Measurements from ENCODE around the gene GNG12. TPM values are rescaled to one million over a fixed set of nuclear protein-coding genes. Genes with fewer than 3 reads are reported as not detected.

Gene GNG12
- total RNA-seq, 2 experiments from 2014 or later: not detected

DNA sequence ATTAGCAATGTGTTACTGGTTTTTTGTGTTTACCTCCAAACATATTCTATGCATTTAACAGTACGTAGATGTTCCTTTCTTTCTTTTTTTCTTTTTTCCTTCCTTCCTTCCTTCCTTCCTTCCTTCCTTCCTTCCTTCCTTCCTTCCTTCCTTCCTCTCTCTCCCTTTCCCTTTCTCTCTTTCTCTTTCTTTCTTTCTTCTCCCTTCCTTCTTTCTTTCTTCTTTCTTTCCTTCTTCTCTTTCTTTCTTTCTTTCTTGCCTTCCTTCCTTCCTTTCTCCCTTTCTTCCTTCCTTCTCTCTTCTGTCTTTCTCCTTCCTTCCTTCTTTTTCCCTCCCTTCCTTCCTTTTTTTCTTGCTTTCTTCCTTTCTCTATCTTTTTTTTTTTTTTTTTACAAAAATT is 46.2 kb upstream of the GNG12 start:
- H3K27me3 ChIP-seq (ENCODE audit: control insufficient read depth in 1 of 2, insufficient read depth in 2 of 2, low read length in 2 of 2): peaks cover 0 to 8% of the 10 kb centered on the region in 2 experiments
- no peak overlapping the region for H3K27ac ChIP-seq (ENCODE audit: low read depth in 1 of 2, low read length in 2 of 2)
- ChIA-PET POLR2A (no interaction called here), CTCF (no interaction called here)
- Mint-ChIP-seq H3K36me3 (ENCODE audit: low read depth) (no peaks in the 10 kb centered on the region), H3K9me3 (peaks cover 2% of the 10 kb centered on the region), H3K27me3 (peaks cover 13% of the 10 kb centered on the region), H3K4me3 (no peak overlapping the region), H3K27ac (no peak overlapping the region), H3K4me1 (ENCODE audit: low read depth) (no peaks in the 10 kb centered on the region)
- no peaks in the 10 kb centered on the region for H3K36me3 ChIP-seq (ENCODE audit: insufficient read depth, low read length)
- TF ChIP-seq, protein P1, sequence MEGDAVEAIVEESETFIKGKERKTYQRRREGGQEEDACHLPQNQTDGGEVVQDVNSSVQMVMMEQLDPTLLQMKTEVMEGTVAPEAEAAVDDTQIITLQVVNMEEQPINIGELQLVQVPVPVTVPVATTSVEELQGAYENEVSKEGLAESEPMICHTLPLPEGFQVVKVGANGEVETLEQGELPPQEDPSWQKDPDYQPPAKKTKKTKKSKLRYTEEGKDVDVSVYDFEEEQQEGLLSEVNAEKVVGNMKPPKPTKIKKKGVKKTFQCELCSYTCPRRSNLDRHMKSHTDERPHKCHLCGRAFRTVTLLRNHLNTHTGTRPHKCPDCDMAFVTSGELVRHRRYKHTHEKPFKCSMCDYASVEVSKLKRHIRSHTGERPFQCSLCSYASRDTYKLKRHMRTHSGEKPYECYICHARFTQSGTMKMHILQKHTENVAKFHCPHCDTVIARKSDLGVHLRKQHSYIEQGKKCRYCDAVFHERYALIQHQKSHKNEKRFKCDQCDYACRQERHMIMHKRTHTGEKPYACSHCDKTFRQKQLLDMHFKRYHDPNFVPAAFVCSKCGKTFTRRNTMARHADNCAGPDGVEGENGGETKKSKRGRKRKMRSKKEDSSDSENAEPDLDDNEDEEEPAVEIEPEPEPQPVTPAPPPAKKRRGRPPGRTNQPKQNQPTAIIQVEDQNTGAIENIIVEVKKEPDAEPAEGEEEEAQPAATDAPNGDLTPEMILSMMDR (IDR thresholded peaks at IDR 0.05): no peak
- intact Hi-C loops (cut with DNase I, micrococcal nuclease): no loop called here
- no peaks in the 10 kb centered on the region for H3K4me1 ChIP-seq (ENCODE audit: insufficient read depth, low read length)
- no peak overlapping the region for H3K4me3 ChIP-seq (ENCODE audit: low read length)
- DNase-seq (no peak), ATAC-seq (ENCODE audit: poor library complexity) (no peak)
- peaks cover 0 to 3% of the 10 kb centered on the region in 2 experiments for H3K9me3 ChIP-seq (ENCODE audit: control insufficient read depth in 1 of 2, insufficient read depth in 1 of 2, low read length in 2 of 2)

- no peaks in the 10 kb centered on the region for H3K36me3 ChIP-seq (ENCODE audit: insufficient read depth, low read length)
- Mint-ChIP-seq H3K4me3 (no peak overlapping the region), H3K36me3 (ENCODE audit: low read depth) (no peaks in the 10 kb centered on the region), H3K9me3 (peaks cover 2% of the 10 kb centered on the region), H3K4me1 (ENCODE audit: low read depth) (no peaks in the 10 kb centered on the region), H3K27ac (no peak overlapping the region), H3K27me3 (peaks cover 32% of the 10 kb centered on the region)
- peaks cover 0 to 3% of the 10 kb centered on the region in 2 experiments for H3K9me3 ChIP-seq (ENCODE audit: control insufficient read depth in 1 of 2, insufficient read depth in 1 of 2, low read length in 2 of 2)
- no peak for ATAC-seq (ENCODE audit: poor library complexity)
- DNase-seq: no peak
- ChIA-PET CTCF (no interaction called here), POLR2A (no interaction called here)
- no peak overlapping the region for H3K4me3 ChIP-seq (ENCODE audit: low read length)
- TF ChIP-seq, protein P1 (IDR thresholded peaks at IDR 0.05): no peak
- intact Hi-C loops (cut with DNase I, micrococcal nuclease): no loop called here
- no peak overlapping the region for H3K27ac ChIP-seq (ENCODE audit: low read depth in 1 of 2, low read length in 2 of 2)
- peaks cover 0 to 6% of the 10 kb centered on the region in 2 experiments for H3K27me3 ChIP-seq (ENCODE audit: control insufficient read depth in 1 of 2, insufficient read depth in 2 of 2, low read length in 2 of 2)
- no peaks in the 10 kb centered on the region for H3K4me1 ChIP-seq (ENCODE audit: insufficient read depth, low read length)
These were observed 41.3 kb upstream of the GNG12 start for GRCh38 chr1:67874501-67875111.

DNA sequence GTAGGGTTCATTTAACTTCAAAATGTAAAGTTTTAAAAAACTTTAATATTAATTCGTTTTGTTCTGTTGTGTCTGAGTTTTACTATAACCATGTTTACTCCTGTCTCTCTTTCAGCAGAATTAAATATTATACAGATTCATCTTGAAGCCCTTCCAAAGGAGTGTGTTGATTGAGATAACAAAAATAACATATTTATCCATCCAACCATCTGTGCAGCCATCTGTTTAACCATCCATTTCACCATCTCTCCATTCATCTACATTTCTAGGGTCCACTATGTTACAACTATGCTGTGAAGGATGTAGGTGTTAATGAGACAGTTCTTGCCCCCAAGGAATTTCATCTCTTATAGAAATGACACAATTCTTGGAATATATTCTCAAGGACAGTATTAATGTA is 36.0 kb upstream of the GNG12 start:
- POLR2A ChIA-PET: no interaction called here
- H3K27ac Mint-ChIP-seq: no peak overlapping the region
- peaks cover 45% of the 10 kb centered on the region for H3K27me3 Mint-ChIP-seq
- H3K27me3 ChIP-seq (ENCODE audit: control insufficient read depth in 1 of 2, insufficient read depth in 2 of 2, low read length in 2 of 2): peaks cover under 1 to 6% of the 10 kb centered on the region in 2 experiments
- no peaks in the 10 kb centered on the region for H3K36me3 ChIP-seq (ENCODE audit: insufficient read depth, low read length)
- no peaks in the 10 kb centered on the region for H3K4me1 Mint-ChIP-seq (ENCODE audit: low read depth)
- intact Hi-C loops (cut with DNase I, micrococcal nuclease): no loop called here
- H3K4me3 ChIP-seq (ENCODE audit: low read length): no peak overlapping the region
- H3K9me3 Mint-ChIP-seq: no peaks in the 10 kb centered on the region
- CTCF ChIA-PET: no interaction called here
- H3K4me3 Mint-ChIP-seq: no peak overlapping the region
- no peaks in the 10 kb centered on the region for H3K9me3 ChIP-seq (ENCODE audit: control insufficient read depth in 1 of 2, insufficient read depth in 1 of 2, low read length in 2 of 2)
- ATAC-seq (ENCODE audit: poor library complexity) (no peak), DNase-seq (no peak)
- TF ChIP-seq, protein P1 (IDR thresholded peaks at IDR 0.05): no peak
- H3K4me1 ChIP-seq (ENCODE audit: insufficient read depth, low read length): no peaks in the 10 kb centered on the region
- H3K36me3 Mint-ChIP-seq (ENCODE audit: low read depth): no peaks in the 10 kb centered on the region
- no peak overlapping the region for H3K27ac ChIP-seq (ENCODE audit: low read depth in 1 of 2, low read length in 2 of 2)

All from CD4-positive, alpha-beta T cell (primary cell).